Measurements from ENCODE around the gene CWF19L1. TPM values are rescaled to one million over a fixed set of nuclear protein-coding genes. Genes with fewer than 3 reads are reported as not detected.

Gene CWF19L1
- total and polyA plus RNA-seq, 4 donors = 5.3 to 15.7 (median 8.0) TPM

GRCh38 chr10:100265821-100266485 is 1.5 kb downstream of the CWF19L1 start (continued):
- no peak for TF ChIP-seq REST (IDR thresholded peaks at IDR 0.05)
- no peak for TF ChIP-seq GABPA (IDR thresholded peaks at IDR 0.05 in 1 of 2, conservative IDR thresholded peaks at IDR 0.05 in 1 of 2)

GRCh38 chr10:100254191-100254590 is 13.2 kb downstream of the CWF19L1 start:
- no peak overlapping the region for H3K27ac ChIP-seq (ENCODE audit: low read depth in 1 of 2, low read length in 2 of 2)
- peaks cover 7 to 54% (median 33%) of the 10 kb centered on the region in 4 donors for H3K36me3 ChIP-seq (ENCODE audit: control insufficient read depth in 4 of 4, insufficient read depth in 3 of 4, low read depth in 1 of 4, low read length in 3 of 4)
- no peak for DNase-seq (ENCODE audit: low spot score)
- H3K27me3 ChIP-seq (ENCODE audit: control insufficient read depth in 4 of 4, insufficient read depth in 4 of 4, low read length in 3 of 4) = no peaks in the 10 kb centered on the region
- no peaks in the 10 kb centered on the region for H3K9me3 ChIP-seq (ENCODE audit: control insufficient read depth in 4 of 4, low read length in 3 of 4)
- no peak overlapping the region for H3K4me3 ChIP-seq (ENCODE audit: low read depth in 1 of 3, low read length in 3 of 3)
- TF ChIP-seq ATF3 (IDR thresholded peaks at IDR 0.05) = no peak
- TF ChIP-seq SP1 (IDR thresholded peaks at IDR 0.05) = no peak
- H3K4me1 ChIP-seq (ENCODE audit: control insufficient read depth in 4 of 4, insufficient read depth in 4 of 4, low read length in 3 of 4) = no peaks in the 10 kb centered on the region
- 94% methylated on average over 3 of the region's 3 CpGs for WGBS
- H3K9ac ChIP-seq (ENCODE audit: low read depth in 1 of 2, low read length in 2 of 2) = no peak overlapping the region

GRCh38 chr10:100253041-100253440 is 14.4 kb downstream of the CWF19L1 start:
- H3K4me1 ChIP-seq (ENCODE audit: control insufficient read depth in 4 of 4, insufficient read depth in 4 of 4, low read length in 3 of 4) = no peaks in the 10 kb centered on the region
- no peak overlapping the region for H3K9ac ChIP-seq (ENCODE audit: low read depth in 1 of 2, low read length in 2 of 2)
- H3K27me3 ChIP-seq (ENCODE audit: control insufficient read depth in 4 of 4, insufficient read depth in 4 of 4, low read length in 3 of 4) = no peaks in the 10 kb centered on the region
- 95% methylated on average over 5 of the region's 5 CpGs for WGBS
- H3K9me3 ChIP-seq (ENCODE audit: control insufficient read depth in 4 of 4, low read length in 3 of 4) = no peaks in the 10 kb centered on the region
- TF ChIP-seq TAF1 (conservative IDR thresholded peaks at IDR 0.05) (no peak), FOXA1 (IDR thresholded peaks at IDR 0.05) (no peak), RAD21 (IDR thresholded peaks at IDR 0.05) (no peak), GABPA (IDR thresholded peaks at IDR 0.05 in 1 of 2, conservative IDR thresholded peaks at IDR 0.05 in 1 of 2) (no peak), CTCF (IDR thresholded peaks at IDR 0.05; ENCODE audit: low read depth, low read length, missing input control) (no peak), JUND (IDR thresholded peaks at IDR 0.05) (no peak), EGR1 (IDR thresholded peaks at IDR 0.05; ENCODE audit: low read depth in 2 of 2) (no peak), RXRA (IDR thresholded peaks at IDR 0.05) (no peak), REST (IDR thresholded peaks at IDR 0.05) (no peak), NR2F2 (IDR thresholded peaks at IDR 0.05) (no peak), HNF4A (conservative IDR thresholded peaks at IDR 0.05) (no peak), ZBTB33 (IDR thresholded peaks at IDR 0.05) (no peak), ATF3 (IDR thresholded peaks at IDR 0.05) (no peak), HNF4G (IDR thresholded peaks at IDR 0.05) (no peak), YY1 (IDR thresholded peaks at IDR 0.05) (no peak)
- DNase-seq (ENCODE audit: low spot score) = no peak
- no peak overlapping the region for H3K4me3 ChIP-seq (ENCODE audit: low read depth in 1 of 3, low read length in 3 of 3)
- peaks cover 12 to 59% (median 38%) of the 10 kb centered on the region in 4 donors for H3K36me3 ChIP-seq (ENCODE audit: control insufficient read depth in 4 of 4, insufficient read depth in 3 of 4, low read depth in 1 of 4, low read length in 3 of 4)
- no peak overlapping the region for H3K27ac ChIP-seq (ENCODE audit: low read depth in 1 of 2, low read length in 2 of 2)
